GM12878 (cell line): Measurements from ENCODE around the gene MALT1. TPM values are rescaled to one million over a fixed set of nuclear protein-coding genes. Genes with fewer than 3 reads are reported as not detected.
A peak's percentile ranks its signal among the peaks of the same experiment; 100 is the strongest.

Experiments used
- CUX1 ChIP-seq: IDR thresholded peaks from 2 replicates; pipeline ENCODE4 v1.6.1; 2012; ENCODE audit warnings: improper control_type of control experiment, low read depth, low read length; ENCODE audit not compliant: insufficient replicate concordance
- E4F1 ChIP-seq: fragments of 450-650 bp; IDR thresholded peaks from 2 replicates; pipeline ENCODE4 v1.6.1; 2018; ENCODE audit warnings: borderline replicate concordance, mild to moderate bottlenecking; ENCODE audit not compliant: partially characterized antibody
- ESRRA ChIP-seq: IDR thresholded peaks from 2 replicates; pipeline ENCODE4 v1.6.1; 2012; ENCODE audit warnings: mild to moderate bottlenecking, low read length, improper control_type of control experiment
- FOS ChIP-seq: IDR thresholded peaks from 3 replicates; pipeline ENCODE4 v1.6.1; 2011; ENCODE audit warnings: borderline replicate concordance; ENCODE audit not compliant: insufficient read length; ENCODE audit errors: extremely low read depth
- FOXK2 ChIP-seq: fragments of 450-650 bp; IDR thresholded peaks from 2 replicates; pipeline ENCODE4 v1.6.1; 2017; ENCODE audit warnings: mild to moderate bottlenecking, moderate library complexity
- JUND ChIP-seq: IDR thresholded peaks from 2 replicates; pipeline ENCODE4 v1.6.1; 2012; ENCODE audit warnings: low read depth, mild to moderate bottlenecking, low read length, improper control_type of control experiment, moderate library complexity
- MTA3 ChIP-seq: IDR thresholded peaks from 2 replicates; pipeline ENCODE4 v1.6.1; 2012; ENCODE audit warnings: low read length, inconsistent platforms, borderline replicate concordance
- NFYB ChIP-seq: IDR thresholded peaks from 2 replicates; pipeline ENCODE4 v1.6.1; 2011; ENCODE audit warnings: low read depth, mild to moderate bottlenecking, low read length, improper control_type of control experiment, moderate library complexity; ENCODE audit not compliant: insufficient read depth
- NR2C2 ChIP-seq: IDR thresholded peaks from 2 replicates; pipeline ENCODE4 v1.6.1; 2011; ENCODE audit warnings: borderline replicate concordance, low read depth; ENCODE audit not compliant: control insufficient read depth, insufficient read length
- TCF12 ChIP-seq: IDR thresholded peaks from 2 replicates; pipeline ENCODE4 v1.6.1; 2011; ENCODE audit warnings: low read depth, mild to moderate bottlenecking, low read length
- TCF3 ChIP-seq: IDR thresholded peaks from 2 replicates; pipeline ENCODE4 v1.6.1; 2012; ENCODE audit warnings: low read depth, mild to moderate bottlenecking, low read length, borderline replicate concordance; ENCODE audit not compliant: insufficient read depth
- polyA plus RNA-seq, 11 experiments: library from polyadenylated mRNA; depleted of rRNA in 4 of 11; unstranded in 6 of 11; stranded (reverse) in 5 of 11; fragments of >200 nt; fragmentation: Nextera tagmentation in 4 of 11; fragmentation: Illumina TruSeq in 1 of 11; extraction: Ambion mirVana in 4 of 11; extraction: Trizol in 1 of 11; gene quantifications; 1 replicate in 1 of 11; 2 replicates in 10 of 11; pipeline versions ENCODE4 v1.2.1 to v1.2.3, GENCODE V29; 2011 to 2016; ENCODE audit warnings: inconsistent platforms in 2 of 11, missing spikeins in 2 of 11, low read depth in 1 of 11
- total RNA-seq, 4 experiments: library from RNA; depleted of rRNA in 3 of 4; stranded (reverse); fragments of >200 nt in 3 of 4; fragmentation: Illumina TruSeq in 1 of 4; extraction: Trizol in 1 of 4; gene quantifications; 2 replicates each; pipeline versions ENCODE4 v1.2.1 to v1.2.3, GENCODE V29; 2013 to 2021
- TF ChIP-seq, protein P1 (sequence below): IDR thresholded peaks from 2 replicates; pipeline ENCODE4 v1.6.1; 2012; ENCODE audit warnings: low read depth, low read length, improper control_type of control experiment
- TF ChIP-seq, protein P2 (sequence below): IDR thresholded peaks from 2 replicates; pipeline ENCODE4 v1.6.1; 2011; ENCODE audit warnings: borderline replicate concordance, low read depth, mild to moderate bottlenecking, moderate library complexity, low read length; ENCODE audit not compliant: insufficient read depth, poor library complexity, severe bottlenecking
- TF ChIP-seq, protein P3 (sequence below): fragments of 450-650 bp; IDR thresholded peaks from 2 replicates; pipeline ENCODE4 v1.6.1; 2016; ENCODE audit warnings: mild to moderate bottlenecking
- TF ChIP-seq, protein P4 (sequence below): IDR thresholded peaks from 2 replicates; pipeline ENCODE4 v1.6.1; 2012; ENCODE audit warnings: low read depth, low read length, improper control_type of control experiment

MALT1 gene
- total and polyA plus RNA-seq, 10 of the 15 experiments (the other 5 are each of a cell fraction or from before 2014, with no cell fraction given) = 17.6 to 126 (median 45.4) TPM

DNA sequence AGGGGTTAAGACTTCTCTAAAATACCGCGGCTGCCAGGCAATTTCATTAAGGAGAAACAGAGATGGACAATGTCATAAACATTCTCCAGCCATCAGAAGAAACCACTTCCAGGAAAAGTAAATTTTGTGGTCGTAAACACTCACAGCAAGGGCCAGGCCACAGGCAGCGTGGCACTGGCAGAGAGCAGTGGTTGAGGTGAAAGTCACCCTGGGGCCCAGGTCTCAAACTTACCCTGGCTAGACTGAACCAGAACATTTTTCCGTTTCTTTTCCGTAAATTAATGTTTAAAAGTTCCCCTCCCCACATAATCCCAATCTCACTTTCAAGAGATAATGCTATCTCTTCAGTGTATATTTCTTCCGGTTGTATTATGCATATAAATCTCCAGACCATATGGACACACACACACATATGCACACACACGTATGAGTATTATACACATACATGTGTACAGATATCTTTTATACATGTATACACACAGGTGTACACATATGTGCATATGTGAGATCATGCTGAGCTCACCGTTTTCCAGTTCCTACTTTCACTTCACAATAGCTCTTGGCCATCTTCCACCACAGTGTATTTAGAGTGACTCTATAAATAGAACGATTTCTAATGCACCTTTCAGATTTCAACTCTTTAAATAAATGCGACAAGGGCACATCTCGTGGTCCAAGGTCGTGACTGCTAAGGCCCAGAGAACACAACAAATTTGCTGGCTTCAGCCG is 90.1 kb downstream of the MALT1 start (continued):
- no peak for TF ChIP-seq CUX1
- no peak for TF ChIP-seq TCF3
- TF ChIP-seq, protein P1, sequence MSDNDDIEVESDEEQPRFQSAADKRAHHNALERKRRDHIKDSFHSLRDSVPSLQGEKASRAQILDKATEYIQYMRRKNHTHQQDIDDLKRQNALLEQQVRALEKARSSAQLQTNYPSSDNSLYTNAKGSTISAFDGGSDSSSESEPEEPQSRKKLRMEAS = no peak
- no peak for TF ChIP-seq NR2C2
- TF ChIP-seq TCF12 = 0 out of 2 replicates have a peak, but pooled peaks have one; percentile 6
- no peak for TF ChIP-seq E4F1
- no peak for TF ChIP-seq FOS
- 0 out of 2 replicates have a peak, but pooled peaks have one; percentile 75 for TF ChIP-seq ESRRA
- TF ChIP-seq, protein P2, sequence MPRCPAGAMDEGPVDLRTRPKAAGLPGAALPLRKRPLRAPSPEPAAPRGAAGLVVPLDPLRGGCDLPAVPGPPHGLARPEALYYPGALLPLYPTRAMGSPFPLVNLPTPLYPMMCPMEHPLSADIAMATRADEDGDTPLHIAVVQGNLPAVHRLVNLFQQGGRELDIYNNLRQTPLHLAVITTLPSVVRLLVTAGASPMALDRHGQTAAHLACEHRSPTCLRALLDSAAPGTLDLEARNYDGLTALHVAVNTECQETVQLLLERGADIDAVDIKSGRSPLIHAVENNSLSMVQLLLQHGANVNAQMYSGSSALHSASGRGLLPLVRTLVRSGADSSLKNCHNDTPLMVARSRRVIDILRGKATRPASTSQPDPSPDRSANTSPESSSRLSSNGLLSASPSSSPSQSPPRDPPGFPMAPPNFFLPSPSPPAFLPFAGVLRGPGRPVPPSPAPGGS = no peak
- TF ChIP-seq, protein P3, sequence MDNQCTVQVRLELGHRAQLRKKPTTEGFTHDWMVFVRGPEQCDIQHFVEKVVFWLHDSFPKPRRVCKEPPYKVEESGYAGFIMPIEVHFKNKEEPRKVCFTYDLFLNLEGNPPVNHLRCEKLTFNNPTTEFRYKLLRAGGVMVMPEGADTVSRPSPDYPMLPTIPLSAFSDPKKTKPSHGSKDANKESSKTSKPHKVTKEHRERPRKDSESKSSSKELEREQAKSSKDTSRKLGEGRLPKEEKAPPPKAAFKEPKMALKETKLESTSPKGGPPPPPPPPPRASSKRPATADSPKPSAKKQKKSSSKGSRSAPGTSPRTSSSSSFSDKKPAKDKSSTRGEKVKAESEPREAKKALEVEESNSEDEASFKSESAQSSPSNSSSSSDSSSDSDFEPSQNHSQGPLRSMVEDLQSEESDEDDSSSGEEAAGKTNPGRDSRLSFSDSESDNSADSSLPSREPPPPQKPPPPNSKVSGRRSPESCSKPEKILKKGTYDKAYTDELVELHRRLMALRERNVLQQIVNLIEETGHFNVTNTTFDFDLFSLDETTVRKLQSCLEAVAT = no peak
- TF ChIP-seq JUND = no peak
- TF ChIP-seq NFYB = no peak
- no peak for TF ChIP-seq FOXK2
- TF ChIP-seq MTA3 = 0 out of 2 replicates have a peak, but pooled peaks have one; percentile 80
- TF ChIP-seq, protein P4, sequence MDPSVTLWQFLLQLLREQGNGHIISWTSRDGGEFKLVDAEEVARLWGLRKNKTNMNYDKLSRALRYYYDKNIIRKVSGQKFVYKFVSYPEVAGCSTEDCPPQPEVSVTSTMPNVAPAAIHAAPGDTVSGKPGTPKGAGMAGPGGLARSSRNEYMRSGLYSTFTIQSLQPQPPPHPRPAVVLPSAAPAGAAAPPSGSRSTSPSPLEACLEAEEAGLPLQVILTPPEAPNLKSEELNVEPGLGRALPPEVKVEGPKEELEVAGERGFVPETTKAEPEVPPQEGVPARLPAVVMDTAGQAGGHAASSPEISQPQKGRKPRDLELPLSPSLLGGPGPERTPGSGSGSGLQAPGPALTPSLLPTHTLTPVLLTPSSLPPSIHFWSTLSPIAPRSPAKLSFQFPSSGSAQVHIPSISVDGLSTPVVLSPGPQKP = no peak
